ENCODE data around the gene AP4S1. TPM values are rescaled to one million over a fixed set of nuclear protein-coding genes. Genes with fewer than 3 reads are reported as not detected.
"Not testable (repeated sequence)": the region's sequence is repeated elsewhere in the genome, so short reads cannot be mapped to it uniquely, and the experiment has no call there.

AP4S1 gene, protein sequence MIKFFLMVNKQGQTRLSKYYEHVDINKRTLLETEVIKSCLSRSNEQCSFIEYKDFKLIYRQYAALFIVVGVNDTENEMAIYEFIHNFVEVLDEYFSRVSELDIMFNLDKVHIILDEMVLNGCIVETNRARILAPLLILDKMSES
- 6.4 TPM for total RNA-seq
- long read RNA-seq = 0 reads

DNA sequence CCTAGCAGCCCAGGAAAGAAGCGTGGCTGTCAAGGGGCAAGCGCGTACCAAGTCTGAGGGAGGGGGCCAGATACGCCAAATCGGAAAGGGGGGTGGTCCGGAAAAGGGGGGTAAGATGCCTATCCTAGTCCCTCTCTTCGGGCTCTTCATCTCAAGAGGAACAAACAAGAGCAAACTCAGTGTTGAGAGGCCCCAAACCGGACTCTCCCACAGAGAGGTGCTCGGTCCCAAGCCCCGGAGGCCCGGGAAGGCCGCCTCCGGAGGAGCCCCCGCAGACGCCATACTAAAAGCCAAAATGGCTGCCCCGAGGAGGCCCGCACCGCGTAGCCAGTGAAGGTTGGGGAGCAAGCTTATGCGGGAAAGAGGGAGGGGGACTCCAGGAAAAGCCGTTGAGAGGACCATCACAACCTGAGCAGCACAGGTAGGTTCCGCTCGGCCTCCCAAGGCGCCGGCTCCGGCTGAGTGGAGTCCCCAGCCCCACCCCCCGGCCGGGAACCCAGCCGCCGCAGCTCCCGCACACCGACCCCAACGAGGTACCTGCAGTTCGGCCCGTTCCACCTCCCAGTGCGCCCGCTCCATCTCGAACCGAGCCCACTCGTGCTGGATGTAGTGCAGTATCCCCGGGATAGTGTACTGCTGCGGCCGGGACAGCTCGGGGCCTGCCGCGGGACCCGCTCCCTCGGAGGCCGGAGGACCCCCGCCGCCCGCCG is at the start of gene AP4S1:
Gene AP4S1, plus strand, starts transcription at position 283 of the 710 bp plus-strand sequence. CDS start 40,548 bp downstream, outside the sequence.
- ATAC-seq = peak; percentile 41
- intact Hi-C loops (cut with micrococcal nuclease) = no loop called here
- peak; percentile 65 for DNase-seq

DNA sequence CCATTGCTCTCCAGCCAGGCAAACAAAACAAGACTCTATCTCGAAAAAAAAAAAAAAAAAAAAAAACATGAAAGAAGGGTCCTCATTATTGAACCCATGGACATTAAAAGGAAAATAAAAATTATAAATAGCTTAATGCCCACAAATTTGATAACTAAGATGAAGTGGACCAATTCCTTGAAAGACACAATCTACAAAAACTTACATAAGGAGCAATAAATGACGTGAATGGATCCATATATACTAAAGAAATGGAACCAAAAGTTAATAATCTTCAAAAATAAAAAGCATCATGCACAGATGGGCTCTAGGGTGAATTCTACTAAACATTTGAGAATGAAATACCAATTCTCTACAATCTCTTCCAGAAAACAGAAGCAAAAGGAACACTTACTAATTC is 47.7 kb upstream of the AP4S1 start:
- intact Hi-C loops (cut with micrococcal nuclease) = no loop called here
- DNase-seq = no peak
- no peak for ATAC-seq

DNA sequence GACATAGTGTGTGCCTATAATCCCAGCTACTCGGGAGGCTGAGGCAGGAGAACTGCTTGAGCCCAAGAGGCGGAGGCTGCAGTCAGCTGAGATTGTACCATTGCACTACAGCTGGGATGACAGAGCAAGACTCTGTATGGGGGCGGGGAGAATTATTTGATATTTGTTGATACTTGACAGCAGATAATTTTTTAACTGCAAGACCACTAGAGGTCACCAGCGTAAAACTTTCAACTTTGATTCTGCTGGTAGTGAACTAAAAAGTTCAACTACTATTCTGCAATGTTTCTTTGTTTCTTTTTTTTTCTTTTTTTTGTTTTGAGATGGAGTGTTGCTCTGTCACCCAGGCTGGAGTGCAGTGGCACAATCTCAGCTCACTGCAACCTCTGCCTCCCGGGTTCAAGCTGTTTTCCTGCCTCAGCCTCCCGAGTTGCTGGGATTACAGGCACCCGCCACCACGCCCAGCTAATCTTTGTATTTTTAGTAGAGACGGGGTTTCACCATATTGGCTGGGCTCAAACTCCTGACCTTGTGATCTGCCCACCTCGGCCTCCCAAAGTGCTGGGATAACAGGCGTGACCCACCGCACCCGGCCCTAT is 45.2 kb upstream of the AP4S1 start:
- not testable (repeated sequence) for DNase-seq
- peak; percentile 70 for ATAC-seq
- intact Hi-C loops (cut with micrococcal nuclease) = loop anchor here (5.0 kb wide), 1 partner anchor 102 kb away; no protein-coding TSS in a partner anchor

DNA sequence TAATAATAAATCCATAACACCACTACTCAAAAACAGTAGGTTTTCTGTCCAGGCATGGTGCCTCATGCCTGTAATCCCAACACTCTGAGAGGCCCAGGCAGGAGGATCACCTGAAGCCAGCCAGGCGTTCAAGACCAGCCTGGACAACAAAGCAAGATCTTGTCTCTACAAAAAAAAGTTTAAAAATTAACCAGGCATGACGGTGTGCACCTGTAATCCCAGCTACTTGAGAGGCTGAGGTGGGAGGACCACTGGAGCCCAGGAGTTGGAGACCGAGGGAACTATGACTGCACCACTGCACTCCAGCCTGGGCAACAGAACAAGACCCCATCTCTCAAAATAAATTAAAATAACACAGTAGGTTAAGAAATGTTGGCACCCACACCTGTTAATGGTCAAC is 44.5 kb upstream of the AP4S1 start:
- intact Hi-C loops (cut with micrococcal nuclease) = loop anchor here (5.0 kb wide), 1 partner anchor 101 kb away; no protein-coding TSS in a partner anchor
- DNase-seq = no peak
- no peak for ATAC-seq

DNA sequence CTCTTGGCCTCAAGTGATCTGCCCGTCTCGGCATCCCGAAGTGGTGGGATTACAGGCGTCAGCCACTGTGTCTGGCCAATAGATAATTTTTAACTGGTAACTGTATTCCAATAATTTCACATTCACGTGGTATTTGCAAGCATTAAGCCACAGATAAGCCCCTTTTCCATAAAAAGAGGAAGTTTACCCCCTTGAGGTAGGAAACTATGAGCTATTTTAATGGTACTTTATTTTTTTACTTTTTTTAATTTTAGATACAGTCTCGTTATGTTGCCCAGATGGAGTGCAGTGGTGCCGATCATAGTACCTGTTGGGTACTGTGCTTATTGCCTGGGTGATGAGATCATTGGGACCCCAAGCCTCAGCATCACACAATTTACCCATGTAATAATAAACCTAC is 42.9 kb upstream of the AP4S1 start:
- DNase-seq (no peak), ATAC-seq (no peak)
- intact Hi-C loops (cut with micrococcal nuclease) = loop anchor here (5.0 kb wide), 1 partner anchor 100 kb away; no protein-coding TSS in a partner anchor

DNA sequence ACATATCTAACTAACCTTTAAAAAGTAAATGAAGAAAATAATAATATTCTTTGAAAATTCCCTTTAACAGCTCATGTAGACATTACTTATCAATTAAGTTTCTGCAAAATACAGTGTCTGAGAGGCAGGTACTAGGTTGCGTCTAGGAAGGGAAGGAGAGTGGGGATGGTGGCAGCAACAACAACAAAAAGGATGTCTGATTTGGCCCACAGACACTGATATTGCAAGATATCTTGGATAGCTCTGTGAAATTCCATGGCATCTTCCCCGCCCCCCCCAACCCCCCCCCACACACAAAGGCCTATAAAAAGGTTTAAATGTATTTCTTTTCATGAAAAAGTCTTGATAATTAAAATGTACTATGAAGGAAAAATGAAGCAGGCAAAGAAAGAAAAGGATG is 41.6 kb upstream of the AP4S1 start:
- intact Hi-C loops (cut with micrococcal nuclease) = loop anchor here (5.0 kb wide), 1 partner anchor 98 kb away; no protein-coding TSS in a partner anchor
- ATAC-seq (no peak), DNase-seq (no peak)

DNA sequence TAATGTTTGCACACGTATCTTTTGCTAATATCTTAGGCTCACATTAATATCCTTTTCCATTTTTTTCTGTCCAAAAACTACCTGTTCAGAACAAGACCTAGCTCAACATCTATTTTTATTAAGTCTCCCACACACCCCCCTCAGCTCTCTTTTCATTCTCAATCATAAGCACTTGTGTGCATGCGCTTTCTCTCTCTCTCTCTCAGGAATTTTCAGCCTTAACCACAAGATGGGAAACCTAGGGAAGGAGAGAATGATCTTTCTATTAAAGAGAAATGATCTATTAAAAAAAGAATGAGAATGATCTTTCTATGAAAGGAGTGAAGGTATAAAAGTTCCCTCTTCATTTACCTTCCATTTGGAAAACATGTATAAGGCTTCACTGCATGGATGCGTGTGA is 39.7 kb upstream of the AP4S1 start:
- ATAC-seq = no peak
- intact Hi-C loops (cut with micrococcal nuclease) = no loop called here
- DNase-seq = no peak

DNA sequence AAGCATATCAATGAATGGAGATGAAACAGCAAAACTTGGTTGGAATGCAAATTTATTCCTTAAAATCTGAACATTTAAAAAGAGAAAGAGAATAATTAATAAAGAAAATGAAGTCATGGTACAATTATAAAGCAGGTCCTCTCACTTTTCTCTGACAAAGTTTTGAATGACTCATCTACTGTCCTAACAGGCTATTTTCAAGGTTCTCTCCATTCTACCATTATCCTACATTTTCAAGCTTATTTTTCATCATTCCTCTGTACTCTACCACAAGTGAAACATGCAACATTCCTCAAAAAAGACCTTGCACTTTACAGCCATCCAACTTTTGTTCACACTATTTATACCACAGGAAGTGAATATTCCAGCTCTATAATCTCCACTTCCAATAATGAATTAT is 36.9 kb upstream of the AP4S1 start:
- DNase-seq = no peak
- no peak for ATAC-seq
- intact Hi-C loops (cut with micrococcal nuclease) = no loop called here

DNA sequence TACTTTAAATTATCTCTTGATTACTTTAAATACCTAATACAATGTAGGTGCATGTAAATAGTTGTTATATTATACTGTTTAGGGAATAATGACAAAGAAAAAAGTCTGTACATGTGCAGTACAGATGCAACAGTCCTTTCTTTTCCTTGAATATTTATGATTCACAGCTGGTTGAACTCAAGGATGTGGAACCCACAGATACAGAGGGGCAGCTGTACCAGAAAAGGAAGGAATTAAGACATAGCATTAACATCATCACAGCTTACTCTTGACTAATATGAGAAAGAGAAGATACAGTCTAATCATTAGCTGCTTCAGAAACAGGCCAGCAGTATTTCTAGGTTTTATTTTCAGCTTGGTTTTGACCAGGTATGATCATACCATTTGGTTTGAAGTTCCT is 34.7 kb upstream of the AP4S1 start:
- DNase-seq (no peak), ATAC-seq (no peak)
- intact Hi-C loops (cut with micrococcal nuclease) = no loop called here

DNA sequence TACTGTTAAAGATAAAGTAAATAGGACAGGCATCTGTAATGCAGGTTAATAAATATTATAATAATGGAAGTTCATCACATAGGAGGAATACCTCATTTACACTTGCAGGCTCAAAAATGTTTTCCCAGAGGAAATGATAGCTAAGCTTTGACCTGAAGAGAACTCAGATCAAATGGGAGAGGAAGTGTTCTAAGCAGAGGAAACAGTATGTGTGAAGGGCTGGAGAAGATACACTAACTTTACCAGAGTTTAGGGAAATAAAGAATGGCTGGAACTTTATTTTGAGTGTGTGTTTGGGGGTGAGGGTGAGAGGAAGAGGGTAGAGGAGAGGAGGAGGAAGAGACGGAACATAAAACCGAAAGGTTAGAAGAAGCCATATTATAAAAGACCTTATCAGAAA is 34.0 kb upstream of the AP4S1 start:
- DNase-seq (no peak), ATAC-seq (no peak)
- intact Hi-C loops (cut with micrococcal nuclease) = no loop called here

DNA sequence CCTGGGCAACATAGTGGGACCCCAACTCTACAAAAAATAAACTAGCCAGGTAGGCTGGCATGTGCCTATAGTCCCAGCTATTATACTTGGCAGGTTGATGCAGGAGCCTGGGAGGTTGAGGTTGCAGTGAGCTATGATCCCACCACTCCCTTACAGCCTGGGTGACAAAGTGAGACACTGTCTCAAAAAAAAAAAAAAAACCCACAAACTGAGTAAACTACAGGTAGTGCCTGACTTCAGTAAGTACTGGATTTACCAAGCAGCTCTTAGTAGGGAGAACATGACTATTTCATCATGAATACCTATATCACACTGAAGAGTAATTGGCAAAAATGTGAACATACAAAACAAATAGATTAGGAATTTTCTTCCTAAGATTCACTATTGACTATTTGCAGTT is 32.4 kb upstream of the AP4S1 start:
- no peak for DNase-seq
- no peak for ATAC-seq
- intact Hi-C loops (cut with micrococcal nuclease) = no loop called here

DNA sequence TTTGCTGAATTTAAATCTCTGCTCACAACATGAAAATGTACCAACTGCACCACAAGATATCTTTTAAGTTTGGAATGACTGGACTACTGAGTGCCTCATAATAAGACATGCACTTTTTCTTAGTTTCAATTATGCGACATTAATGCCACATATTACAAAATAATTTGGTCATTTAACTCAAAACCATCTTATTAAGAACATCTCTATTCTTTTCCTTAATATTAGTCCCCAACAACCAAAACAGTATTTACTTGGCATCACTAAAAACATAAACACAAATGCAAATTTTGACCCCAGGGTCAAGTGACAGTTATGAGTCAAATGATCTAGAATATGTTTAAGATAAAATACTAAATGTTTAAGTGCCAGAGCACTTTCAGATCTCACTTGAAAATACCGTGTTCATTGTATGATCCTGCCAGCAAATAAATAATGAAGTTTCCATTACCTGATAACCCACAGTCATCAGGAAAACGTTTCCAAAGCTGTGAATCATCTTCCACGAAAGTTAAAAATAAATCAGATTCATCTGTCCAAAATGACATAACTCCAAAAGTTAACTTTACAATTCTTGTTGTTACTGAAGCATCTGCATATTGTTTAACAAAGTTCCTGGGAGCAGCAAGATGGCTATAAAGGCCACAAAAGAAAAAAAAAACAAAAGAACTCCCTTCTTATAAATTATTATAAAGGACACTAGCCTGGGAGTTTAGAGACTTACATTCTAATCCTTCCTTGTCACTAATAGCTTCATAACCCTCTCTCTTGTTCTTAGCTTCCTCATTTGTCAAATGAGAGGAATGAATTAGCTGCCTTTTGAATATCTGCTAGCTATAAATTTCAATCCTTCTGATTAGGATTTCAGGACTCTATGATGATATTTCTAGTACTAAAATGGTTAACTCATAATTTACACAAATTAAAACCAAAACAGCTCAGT is 30.5 kb upstream of the AP4S1 start:
- ATAC-seq = peak; percentile 35
- DNase-seq = no peak
- intact Hi-C loops (cut with micrococcal nuclease) = no loop called here

DNA sequence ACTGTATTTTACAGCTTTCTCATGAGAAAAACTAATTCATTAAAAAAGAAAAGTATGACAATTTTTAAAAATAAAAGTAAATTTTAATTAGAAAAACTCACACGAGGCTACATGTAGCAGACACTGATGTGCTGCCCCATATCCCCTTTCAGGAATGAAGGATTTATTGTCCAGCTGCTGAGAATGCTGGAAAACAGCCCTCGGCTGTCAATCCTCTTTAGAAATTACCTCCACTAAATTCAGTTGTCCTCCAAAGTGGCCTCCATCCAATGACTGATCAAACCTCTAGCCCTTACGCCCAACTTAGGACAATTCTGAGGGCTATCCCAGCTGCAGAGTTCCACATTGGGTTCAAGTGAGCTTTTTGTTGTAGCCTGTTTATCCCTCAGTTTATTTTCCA is 29.8 kb upstream of the AP4S1 start:
- intact Hi-C loops (cut with micrococcal nuclease) = no loop called here
- ATAC-seq = no peak
- no peak for DNase-seq

DNA sequence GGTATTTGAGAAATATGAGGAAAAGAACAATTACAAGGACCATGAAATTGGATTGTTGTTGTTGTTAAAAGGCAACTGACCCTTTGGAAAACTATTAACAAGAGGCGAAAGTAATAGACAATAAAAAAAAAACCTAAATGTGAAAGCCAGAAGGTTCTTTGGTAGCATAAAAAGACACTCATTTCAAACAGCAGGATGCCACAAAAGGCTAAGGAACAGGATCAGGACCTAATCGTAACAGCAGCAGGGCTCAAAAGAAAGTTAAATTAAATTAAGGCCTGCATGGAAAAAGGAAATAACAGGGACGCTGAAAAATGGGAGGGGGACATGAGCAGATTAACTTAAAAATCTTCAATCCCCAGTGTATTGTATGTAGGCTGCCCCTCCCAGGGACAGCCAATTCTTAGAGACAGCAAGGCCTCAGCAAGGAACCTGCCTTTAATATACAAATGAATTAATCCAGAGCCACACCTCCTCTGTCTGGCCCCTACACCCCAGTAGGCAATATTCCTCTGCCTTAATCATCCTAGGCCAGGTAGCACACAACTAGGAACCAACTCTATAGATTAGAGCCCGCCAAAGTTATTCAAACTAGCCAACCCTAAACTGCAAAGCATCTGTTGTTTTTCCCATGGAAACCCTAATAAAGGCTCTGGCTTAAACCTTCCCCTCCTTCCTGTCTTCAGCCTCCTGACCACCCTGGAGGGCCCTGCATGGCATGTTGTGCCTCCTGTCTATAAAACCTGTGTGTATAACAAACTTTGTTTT is 28.4 kb upstream of the AP4S1 start:
- DNase-seq = no peak
- intact Hi-C loops (cut with micrococcal nuclease) = no loop called here
- no peak for ATAC-seq

DNA sequence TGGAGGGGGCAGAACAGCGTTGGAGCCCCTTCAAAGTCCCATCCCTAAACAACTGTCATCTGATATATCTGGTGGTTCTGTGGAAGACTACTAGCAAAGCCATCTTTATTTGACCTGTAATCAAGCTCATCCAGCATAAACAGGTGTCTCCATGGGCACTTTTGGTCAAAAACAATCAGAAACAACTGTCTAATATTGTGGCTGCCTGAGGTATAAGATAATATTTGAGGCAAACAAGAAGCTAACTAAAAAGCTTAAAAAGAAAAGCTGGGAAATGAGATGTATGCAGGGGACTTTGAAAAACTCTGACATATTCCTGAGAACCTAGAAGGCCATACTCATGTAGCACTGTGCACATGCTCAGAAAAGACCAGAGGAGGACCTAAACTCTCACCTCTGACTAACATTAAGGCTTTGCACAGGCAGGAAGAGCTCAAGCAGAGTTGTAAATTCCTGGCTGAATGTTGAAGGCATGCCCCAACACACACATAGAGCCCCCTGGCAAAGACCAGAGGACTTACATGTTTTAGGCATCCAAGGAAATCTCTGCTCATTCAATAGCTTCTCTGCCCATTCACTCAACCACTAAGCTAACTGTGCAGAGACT is 27.2 kb upstream of the AP4S1 start:
- intact Hi-C loops (cut with micrococcal nuclease) = no loop called here
- DNase-seq (no peak), ATAC-seq (no peak)

DNA sequence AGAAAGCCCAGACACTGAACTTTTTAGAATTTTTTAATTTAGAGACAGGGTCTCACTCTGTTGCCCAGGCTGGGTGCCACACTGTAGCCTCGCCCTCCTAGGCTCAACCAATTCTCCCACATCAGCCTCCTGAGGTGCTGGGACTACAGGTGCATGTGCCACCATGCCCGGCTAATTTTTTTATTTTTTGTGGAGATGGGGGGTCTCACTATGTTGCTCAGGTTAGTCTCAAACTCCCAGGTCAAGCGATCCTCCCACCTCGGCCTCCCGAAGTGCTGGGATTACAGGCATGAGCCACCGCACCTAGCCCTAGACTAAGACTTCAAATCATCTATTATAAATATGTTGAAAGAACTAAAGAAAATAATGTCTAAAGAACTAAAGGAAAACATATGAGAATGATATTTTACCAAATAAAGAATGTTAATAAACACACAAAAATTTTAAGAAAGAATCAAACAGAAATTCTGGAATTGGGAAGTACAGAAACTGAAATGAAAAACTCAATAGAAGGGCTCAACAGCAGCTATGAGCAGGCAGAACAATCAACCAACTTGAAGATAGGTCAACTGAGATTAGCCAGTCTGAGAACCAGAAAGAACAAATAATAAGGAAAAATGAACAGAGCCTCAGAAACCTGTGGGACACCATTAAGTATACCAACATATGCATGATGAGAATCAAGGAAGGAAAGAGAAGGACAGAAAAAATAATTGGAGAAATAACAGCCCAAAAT is 26.2 kb upstream of the AP4S1 start:
- ATAC-seq = no peak
- DNase-seq = no peak
- intact Hi-C loops (cut with micrococcal nuclease) = no loop called here

DNA sequence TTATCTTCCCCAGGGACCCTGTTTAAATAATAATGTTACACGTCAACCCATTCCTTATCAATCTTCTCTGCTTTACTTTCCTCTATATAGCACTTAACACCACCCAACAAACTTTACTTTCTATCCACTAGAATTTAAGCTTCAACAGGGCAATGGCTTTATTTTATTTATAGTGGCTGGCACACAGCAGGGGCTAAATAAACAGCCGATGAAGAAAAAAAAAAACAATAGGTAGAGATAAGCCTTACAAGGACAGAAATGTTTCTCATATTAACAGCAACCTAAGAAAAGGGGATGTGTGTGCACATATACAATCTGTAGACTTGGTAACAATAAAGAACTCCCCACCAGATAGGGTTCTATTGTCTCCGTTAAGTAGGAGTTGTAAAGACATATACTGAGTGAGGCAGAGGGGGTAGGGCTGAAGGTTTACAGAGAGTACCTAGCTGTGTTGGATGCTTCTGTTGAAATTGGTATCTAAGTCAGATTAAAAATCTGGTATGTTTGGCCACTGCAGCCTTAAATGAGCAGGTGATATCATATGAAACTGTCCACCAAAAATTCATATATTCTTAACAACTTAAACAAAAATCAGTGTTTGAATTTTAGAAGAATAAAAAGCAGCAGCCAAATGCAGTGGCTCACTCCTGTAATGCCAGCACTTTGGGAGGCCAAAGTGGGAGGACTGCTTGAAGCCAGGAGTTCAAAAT is 24.7 kb upstream of the AP4S1 start:
- ATAC-seq (peak; percentile 14), DNase-seq (no peak)
- intact Hi-C loops (cut with micrococcal nuclease) = no loop called here
